Kidney epithelial cell (primary cell): Measurements from ENCODE around the gene DPP6. TPM values are rescaled to one million over a fixed set of nuclear protein-coding genes. Genes with fewer than 3 reads are reported as not detected.

Experiments
- DNase-seq: peaks from one replicate; pipeline ENCODE4 v3.0.0-alpha.2; 2010; ENCODE audit warnings: low read depth
- H3K27me3 ChIP-seq: 2 replicates; pipeline ENCODE4 v1.6.0; 2011; ENCODE audit warnings: low read length; ENCODE audit not compliant: control insufficient read depth, insufficient read depth
- H3K36me3 ChIP-seq: 2 replicates; pipeline ENCODE4 v1.5.1; 2011; ENCODE audit warnings: low read length; ENCODE audit not compliant: control insufficient read depth, insufficient read depth
- H3K4me3 ChIP-seq: 2 replicates; pipeline ENCODE4 v1.5.1; 2011; ENCODE audit warnings: low read depth, mild to moderate bottlenecking, control low read depth, low read length
- total RNA-seq: library from RNA; depleted of rRNA; stranded (reverse); fragments of >200 nt; gene quantifications from 2 replicates; pipeline ENCODE4 v1.2.3, GENCODE V29; 2015
- TF ChIP-seq, protein P1 (sequence below): IDR thresholded peaks from 2 replicates; pipeline ENCODE4 v1.5.1; 2011; ENCODE audit warnings: mild to moderate bottlenecking, moderate library complexity, low read length, control low read depth, inconsistent platforms; ENCODE audit not compliant: insufficient read depth, poor library complexity, severe bottlenecking

DPP6 gene
- total RNA-seq, 1 donor from 2014 or later: 0.84 TPM

DNA sequence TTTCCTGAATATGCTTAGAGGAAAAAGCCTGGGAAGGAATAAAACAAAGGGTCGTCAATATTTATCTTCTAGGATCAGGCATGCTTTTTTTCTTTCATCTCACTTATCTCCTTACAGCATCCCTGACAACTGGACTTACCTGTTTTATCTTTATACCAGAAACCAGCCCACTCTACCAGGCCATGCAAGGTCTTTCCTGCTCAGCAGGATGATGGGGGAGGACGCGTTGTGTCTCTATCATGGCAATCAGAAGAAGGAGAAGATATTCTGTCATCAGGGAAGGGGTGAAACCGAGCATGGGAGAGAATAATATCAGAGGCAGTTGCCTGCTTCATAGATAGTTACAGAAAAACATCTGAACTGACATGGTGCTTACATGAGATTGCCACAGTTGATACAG, 445.6 kb downstream of the DPP6 start:
- no peaks in the 10 kb centered on the region for H3K27me3 ChIP-seq
- TF ChIP-seq, protein P1, sequence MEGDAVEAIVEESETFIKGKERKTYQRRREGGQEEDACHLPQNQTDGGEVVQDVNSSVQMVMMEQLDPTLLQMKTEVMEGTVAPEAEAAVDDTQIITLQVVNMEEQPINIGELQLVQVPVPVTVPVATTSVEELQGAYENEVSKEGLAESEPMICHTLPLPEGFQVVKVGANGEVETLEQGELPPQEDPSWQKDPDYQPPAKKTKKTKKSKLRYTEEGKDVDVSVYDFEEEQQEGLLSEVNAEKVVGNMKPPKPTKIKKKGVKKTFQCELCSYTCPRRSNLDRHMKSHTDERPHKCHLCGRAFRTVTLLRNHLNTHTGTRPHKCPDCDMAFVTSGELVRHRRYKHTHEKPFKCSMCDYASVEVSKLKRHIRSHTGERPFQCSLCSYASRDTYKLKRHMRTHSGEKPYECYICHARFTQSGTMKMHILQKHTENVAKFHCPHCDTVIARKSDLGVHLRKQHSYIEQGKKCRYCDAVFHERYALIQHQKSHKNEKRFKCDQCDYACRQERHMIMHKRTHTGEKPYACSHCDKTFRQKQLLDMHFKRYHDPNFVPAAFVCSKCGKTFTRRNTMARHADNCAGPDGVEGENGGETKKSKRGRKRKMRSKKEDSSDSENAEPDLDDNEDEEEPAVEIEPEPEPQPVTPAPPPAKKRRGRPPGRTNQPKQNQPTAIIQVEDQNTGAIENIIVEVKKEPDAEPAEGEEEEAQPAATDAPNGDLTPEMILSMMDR: no peak
- DNase-seq: no peak
- H3K4me3 ChIP-seq: no peak overlapping the region
- H3K36me3 ChIP-seq: no peaks in the 10 kb centered on the region

DNA sequence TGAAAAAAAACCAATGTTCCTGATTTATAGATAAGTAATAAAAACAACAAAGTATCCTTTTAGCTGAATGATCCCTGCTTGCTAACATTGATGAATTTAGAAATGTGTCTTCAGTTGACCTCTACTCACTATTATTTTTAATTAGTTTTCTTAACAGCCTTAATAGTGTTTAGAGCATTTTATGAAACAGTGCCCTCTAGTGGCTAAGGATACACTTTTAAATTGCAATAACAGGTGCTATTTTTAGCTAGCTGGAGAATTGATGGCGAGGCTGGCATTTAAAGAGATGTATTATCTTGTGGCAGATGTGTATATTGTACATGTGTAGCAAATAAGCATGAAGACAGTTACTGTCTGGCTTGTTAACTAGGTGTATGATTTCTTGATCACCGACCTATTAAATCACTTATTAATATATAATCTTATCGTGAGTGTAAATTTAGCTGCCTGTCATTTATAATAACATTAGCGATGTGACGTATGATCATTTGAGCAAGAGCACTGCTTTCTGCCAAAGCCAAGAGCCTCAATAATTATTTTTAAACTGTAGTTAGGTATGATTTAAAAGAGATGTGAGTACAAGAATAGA, 451.9 kb downstream of the DPP6 start:
- DNase-seq: no peak
- Histone ChIP-seq H3K4me3 (no peak overlapping the region), H3K27me3 (no peaks in the 10 kb centered on the region), H3K36me3 (no peaks in the 10 kb centered on the region)
- TF ChIP-seq, protein P1: peak; percentile 45

DNA sequence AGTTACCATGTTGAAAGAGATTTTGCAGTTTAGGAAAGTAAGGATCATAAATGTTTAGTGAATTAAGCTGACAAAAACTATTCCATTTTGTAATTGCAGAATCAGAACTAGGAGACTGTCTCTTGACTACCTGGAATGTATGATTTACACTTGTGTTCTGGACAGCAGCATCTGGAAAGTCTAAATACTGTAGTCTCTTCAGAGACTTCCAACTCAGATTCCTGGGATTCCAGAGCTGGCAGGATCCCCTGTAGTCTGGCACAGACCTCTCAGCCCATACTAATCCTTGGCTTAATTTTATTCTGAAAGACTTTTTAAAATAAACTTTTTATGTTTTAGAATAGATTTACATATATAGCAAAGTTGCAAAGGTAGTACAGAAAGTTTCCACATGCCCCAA, 452.7 kb downstream of the DPP6 start:
- no peak overlapping the region for H3K4me3 ChIP-seq
- DNase-seq: no peak
- TF ChIP-seq, protein P1: no peak
- H3K27me3 ChIP-seq: no peaks in the 10 kb centered on the region
- H3K36me3 ChIP-seq: no peaks in the 10 kb centered on the region

DNA sequence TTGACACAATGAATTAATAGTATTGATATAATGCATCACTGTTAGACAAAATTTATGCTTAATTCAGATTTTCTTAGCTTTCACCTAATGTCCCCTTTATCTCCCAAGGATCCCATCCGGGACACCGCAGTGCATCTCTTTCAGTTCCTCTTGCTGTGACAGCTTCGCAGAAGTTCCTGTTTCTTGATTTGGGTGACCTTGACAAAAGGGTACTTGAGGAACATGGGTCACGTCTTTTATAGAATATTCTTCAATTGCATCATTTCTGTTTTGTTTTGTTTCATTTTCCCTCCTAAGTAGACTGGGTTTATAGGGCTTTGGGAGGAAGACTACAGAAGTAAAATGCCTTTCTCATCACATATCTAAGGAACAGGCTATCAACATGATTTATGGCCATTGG, 453.2 kb downstream of the DPP6 start:
- Histone ChIP-seq H3K27me3 (no peaks in the 10 kb centered on the region), H3K36me3 (no peaks in the 10 kb centered on the region), H3K4me3 (no peak overlapping the region)
- DNase-seq: no peak
- TF ChIP-seq, protein P1: no peak

DNA sequence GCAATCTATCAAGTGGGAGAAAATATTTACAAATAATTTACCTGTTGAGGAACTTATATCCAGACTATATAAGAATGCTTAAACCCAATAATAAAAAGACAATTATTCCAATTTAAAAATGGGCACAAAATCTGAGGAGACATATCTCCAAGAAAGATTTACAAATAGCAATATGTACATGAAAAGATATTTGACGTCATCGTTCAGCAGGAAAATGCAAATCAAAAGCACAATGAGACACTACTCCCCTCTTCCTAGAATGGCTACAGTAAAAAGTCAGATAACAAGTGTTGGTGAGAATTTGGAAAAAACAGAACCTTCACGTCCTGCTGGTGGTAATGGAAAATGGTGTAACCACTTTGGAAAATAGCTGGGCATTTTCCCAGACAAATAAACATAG, 457.0 kb downstream of the DPP6 start:
- Histone ChIP-seq H3K4me3 (no peak overlapping the region), H3K36me3 (no peaks in the 10 kb centered on the region), H3K27me3 (no peaks in the 10 kb centered on the region)
- TF ChIP-seq, protein P1: no peak
- DNase-seq: no peak
